ENCODE data around the gene ALPI.

Gene ALPI

DNA sequence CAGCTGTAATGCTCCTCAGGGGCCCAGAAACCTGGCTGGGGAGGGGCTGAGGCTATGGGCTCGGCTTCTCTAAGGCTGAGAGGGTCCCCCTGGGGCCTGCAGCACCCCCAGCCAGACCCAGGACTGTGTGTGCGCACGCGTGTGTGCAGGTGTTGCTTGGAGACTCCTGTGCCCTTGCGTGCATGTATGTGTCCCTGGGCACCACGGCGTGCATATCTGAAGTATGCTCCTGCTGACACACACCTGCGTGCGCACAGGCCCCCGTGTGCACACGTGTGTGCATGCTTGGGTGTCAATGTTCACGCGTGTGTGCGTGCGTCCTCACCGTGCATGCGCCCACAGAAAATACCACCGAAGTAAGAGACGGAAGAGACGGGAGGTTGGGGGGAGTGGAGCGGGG, 46.6 kb downstream of the ALPI start:
- H3K27ac ChIP-seq (ENCODE audit: extremely low read depth, low read depth, low read length) = no peak overlapping the region
- no peaks in the 10 kb centered on the region for H3K9me3 ChIP-seq (ENCODE audit: control insufficient read depth, insufficient read depth, low read depth, low read length)
- POLR2A ChIA-PET = no interaction called here
- CTCF ChIA-PET = interaction anchor here (0.7 kb wide), 1 partner anchor 21 kb away, joined by 3 read pairs; no protein-coding TSS in a partner anchor
- no peaks in the 10 kb centered on the region for H3K4me1 ChIP-seq (ENCODE audit: control insufficient read depth, insufficient read depth, low read length)
- H3K4me3 ChIP-seq (ENCODE audit: low read depth, low read length) = no peak overlapping the region
- TF ChIP-seq ZSCAN23 (tag by site-specific recombination; IDR thresholded peaks at IDR 0.05) (no peak), ZSCAN16 (tag by site-specific recombination; IDR thresholded peaks at IDR 0.05) (no peak), ZNF558 (tag by site-specific recombination; IDR thresholded peaks at IDR 0.05) (no peak), ZNF629 (tag by site-specific recombination; IDR thresholded peaks at IDR 0.05) (no peak), SCRT1 (tag by site-specific recombination; IDR thresholded peaks at IDR 0.05; ENCODE audit: borderline replicate concordance) (no peak), SETDB1 (IDR thresholded peaks at IDR 0.05; ENCODE audit: insufficient read length, low read length) (no peak), ZNF473 (tag by site-specific recombination; IDR thresholded peaks at IDR 0.05) (no peak), OSR2 (tag by site-specific recombination; IDR thresholded peaks at IDR 0.05) (no peak), SCRT2 (tag by site-specific recombination; IDR thresholded peaks at IDR 0.05) (no peak)
- TF ChIP-seq, protein P1, sequence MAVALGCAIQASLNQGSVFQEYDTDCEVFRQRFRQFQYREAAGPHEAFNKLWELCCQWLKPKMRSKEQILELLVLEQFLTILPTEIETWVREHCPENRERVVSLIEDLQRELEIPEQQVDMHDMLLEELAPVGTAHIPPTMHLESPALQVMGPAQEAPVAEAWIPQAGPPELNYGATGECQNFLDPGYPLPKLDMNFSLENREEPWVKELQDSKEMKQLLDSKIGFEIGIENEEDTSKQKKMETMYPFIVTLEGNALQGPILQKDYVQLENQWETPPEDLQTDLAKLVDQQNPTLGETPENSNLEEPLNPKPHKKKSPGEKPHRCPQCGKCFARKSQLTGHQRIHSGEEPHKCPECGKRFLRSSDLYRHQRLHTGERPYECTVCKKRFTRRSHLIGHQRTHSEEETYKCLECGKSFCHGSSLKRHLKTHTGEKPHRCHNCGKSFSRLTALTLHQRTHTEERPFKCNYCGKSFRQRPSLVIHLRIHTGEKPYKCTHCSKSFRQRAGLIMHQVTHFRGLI (tag by site-specific recombination; IDR thresholded peaks at IDR 0.05) = no peak
- TF ChIP-seq, protein P2, sequence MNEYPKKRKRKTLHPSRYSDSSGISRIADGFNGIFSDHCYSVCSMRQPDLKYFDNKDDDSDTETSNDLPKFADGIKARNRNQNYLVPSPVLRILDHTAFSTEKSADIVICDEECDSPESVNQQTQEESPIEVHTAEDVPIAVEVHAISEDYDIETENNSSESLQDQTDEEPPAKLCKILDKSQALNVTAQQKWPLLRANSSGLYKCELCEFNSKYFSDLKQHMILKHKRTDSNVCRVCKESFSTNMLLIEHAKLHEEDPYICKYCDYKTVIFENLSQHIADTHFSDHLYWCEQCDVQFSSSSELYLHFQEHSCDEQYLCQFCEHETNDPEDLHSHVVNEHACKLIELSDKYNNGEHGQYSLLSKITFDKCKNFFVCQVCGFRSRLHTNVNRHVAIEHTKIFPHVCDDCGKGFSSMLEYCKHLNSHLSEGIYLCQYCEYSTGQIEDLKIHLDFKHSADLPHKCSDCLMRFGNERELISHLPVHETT (tag by site-specific recombination; IDR thresholded peaks at IDR 0.05) = no peak
- TF ChIP-seq, protein P3, sequence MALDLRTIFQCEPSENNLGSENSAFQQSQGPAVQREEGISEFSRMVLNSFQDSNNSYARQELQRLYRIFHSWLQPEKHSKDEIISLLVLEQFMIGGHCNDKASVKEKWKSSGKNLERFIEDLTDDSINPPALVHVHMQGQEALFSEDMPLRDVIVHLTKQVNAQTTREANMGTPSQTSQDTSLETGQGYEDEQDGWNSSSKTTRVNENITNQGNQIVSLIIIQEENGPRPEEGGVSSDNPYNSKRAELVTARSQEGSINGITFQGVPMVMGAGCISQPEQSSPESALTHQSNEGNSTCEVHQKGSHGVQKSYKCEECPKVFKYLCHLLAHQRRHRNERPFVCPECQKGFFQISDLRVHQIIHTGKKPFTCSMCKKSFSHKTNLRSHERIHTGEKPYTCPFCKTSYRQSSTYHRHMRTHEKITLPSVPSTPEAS (tag by site-specific recombination; IDR thresholded peaks at IDR 0.05) = no peak
- TF ChIP-seq, protein P4, sequence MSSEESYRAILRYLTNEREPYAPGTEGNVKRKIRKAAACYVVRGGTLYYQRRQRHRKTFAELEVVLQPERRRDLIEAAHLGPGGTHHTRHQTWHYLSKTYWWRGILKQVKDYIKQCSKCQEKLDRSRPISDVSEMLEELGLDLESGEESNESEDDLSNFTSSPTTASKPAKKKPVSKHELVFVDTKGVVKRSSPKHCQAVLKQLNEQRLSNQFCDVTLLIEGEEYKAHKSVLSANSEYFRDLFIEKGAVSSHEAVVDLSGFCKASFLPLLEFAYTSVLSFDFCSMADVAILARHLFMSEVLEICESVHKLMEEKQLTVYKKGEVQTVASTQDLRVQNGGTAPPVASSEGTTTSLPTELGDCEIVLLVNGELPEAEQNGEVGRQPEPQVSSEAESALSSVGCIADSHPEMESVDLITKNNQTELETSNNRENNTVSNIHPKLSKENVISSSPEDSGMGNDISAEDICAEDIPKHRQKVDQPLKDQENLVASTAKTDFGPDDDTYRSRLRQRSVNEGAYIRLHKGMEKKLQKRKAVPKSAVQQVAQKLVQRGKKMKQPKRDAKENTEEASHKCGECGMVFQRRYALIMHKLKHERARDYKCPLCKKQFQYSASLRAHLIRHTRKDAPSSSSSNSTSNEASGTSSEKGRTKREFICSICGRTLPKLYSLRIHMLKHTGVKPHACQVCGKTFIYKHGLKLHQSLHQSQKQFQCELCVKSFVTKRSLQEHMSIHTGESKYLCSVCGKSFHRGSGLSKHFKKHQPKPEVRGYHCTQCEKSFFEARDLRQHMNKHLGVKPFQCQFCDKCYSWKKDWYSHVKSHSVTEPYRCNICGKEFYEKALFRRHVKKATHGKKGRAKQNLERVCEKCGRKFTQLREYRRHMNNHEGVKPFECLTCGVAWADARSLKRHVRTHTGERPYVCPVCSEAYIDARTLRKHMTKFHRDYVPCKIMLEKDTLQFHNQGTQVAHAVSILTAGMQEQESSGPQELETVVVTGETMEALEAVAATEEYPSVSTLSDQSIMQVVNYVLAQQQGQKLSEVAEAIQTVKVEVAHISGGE (tag by site-specific recombination; conservative IDR thresholded peaks at IDR 0.05; ENCODE audit: low read depth) = no peak
- TF ChIP-seq, protein P5, sequence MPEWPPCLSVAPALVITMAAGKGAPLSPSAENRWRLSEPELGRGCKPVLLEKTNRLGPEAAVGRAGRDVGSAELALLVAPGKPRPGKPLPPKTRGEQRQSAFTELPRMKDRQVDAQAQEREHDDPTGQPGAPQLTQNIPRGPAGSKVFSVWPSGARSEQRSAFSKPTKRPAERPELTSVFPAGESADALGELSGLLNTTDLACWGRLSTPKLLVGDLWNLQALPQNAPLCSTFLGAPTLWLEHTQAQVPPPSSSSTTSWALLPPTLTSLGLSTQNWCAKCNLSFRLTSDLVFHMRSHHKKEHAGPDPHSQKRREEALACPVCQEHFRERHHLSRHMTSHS (tag by site-specific recombination; IDR thresholded peaks at IDR 0.05) = no peak
- TF ChIP-seq, protein P6, sequence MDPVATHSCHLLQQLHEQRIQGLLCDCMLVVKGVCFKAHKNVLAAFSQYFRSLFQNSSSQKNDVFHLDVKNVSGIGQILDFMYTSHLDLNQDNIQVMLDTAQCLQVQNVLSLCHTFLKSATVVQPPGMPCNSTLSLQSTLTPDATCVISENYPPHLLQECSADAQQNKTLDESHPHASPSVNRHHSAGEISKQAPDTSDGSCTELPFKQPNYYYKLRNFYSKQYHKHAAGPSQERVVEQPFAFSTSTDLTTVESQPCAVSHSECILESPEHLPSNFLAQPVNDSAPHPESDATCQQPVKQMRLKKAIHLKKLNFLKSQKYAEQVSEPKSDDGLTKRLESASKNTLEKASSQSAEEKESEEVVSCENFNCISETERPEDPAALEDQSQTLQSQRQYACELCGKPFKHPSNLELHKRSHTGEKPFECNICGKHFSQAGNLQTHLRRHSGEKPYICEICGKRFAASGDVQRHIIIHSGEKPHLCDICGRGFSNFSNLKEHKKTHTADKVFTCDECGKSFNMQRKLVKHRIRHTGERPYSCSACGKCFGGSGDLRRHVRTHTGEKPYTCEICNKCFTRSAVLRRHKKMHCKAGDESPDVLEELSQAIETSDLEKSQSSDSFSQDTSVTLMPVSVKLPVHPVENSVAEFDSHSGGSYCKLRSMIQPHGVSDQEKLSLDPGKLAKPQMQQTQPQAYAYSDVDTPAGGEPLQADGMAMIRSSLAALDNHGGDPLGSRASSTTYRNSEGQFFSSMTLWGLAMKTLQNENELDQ (tag by site-specific recombination; IDR thresholded peaks at IDR 0.05; ENCODE audit: low read depth) = no peak
- TF ChIP-seq, protein P7, sequence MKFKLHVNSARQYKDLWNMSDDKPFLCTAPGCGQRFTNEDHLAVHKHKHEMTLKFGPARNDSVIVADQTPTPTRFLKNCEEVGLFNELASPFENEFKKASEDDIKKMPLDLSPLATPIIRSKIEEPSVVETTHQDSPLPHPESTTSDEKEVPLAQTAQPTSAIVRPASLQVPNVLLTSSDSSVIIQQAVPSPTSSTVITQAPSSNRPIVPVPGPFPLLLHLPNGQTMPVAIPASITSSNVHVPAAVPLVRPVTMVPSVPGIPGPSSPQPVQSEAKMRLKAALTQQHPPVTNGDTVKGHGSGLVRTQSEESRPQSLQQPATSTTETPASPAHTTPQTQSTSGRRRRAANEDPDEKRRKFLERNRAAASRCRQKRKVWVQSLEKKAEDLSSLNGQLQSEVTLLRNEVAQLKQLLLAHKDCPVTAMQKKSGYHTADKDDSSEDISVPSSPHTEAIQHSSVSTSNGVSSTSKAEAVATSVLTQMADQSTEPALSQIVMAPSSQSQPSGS (tag by site-specific recombination; IDR thresholded peaks at IDR 0.05; ENCODE audit: low read depth) = no peak
- no peaks in the 10 kb centered on the region for H3K36me3 ChIP-seq (ENCODE audit: control insufficient read depth in 2 of 2, insufficient read depth in 1 of 2, low read length in 2 of 2)
